LoVo (cell line): ENCODE results near the gene USP12.
A peak's percentile ranks its signal among the peaks of the same experiment; 100 is the strongest.

Source experiments
- DNase-seq: peaks from one replicate; pipeline ENCODE4 v3.0.0-alpha.2; 2016; ENCODE audit warnings: low spot score

Gene USP12

GRCh38 chr13:27183561-27184147, 12.0 kb upstream of the USP12 start:
- no peak for DNase-seq

DNA sequence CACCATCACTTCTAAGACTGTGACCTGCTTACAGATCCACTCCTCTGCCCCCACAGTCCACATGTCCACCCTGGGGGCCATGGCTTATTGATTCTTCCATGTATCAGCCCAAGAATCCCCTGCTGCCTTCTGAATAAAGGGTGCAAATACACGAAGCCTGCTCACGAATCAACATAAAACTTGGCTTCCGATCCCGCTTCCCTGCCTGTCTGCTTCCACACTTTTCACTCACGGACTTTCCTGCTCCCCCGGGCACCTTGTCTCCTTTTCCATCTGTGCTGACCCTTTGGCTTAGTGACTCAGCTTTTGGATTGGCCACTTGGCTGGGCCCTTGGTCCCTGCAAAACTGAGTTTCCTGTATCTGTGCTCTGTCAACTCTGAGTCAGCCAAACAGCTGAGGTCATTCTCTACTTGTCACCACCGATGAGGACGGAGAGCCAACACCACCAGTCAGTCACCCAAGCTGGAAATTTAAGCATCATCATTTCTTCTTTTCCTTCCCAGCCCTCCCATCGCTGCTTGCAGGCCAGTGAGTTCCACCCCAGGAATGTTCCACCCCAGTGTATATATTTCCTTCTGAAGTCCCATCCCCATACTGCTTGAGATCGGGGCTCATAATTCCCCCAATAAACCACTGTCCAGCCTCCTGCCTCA, 11.4 kb upstream of the USP12 start:
- peak; percentile 24 for DNase-seq

- no peak for DNase-seq
These were observed 10.4 kb upstream of the USP12 start for GRCh38 chr13:27182054-27182453.

GRCh38 chr13:27177852-27178251, 6.2 kb upstream of the USP12 start:
- no peak for DNase-seq

DNA sequence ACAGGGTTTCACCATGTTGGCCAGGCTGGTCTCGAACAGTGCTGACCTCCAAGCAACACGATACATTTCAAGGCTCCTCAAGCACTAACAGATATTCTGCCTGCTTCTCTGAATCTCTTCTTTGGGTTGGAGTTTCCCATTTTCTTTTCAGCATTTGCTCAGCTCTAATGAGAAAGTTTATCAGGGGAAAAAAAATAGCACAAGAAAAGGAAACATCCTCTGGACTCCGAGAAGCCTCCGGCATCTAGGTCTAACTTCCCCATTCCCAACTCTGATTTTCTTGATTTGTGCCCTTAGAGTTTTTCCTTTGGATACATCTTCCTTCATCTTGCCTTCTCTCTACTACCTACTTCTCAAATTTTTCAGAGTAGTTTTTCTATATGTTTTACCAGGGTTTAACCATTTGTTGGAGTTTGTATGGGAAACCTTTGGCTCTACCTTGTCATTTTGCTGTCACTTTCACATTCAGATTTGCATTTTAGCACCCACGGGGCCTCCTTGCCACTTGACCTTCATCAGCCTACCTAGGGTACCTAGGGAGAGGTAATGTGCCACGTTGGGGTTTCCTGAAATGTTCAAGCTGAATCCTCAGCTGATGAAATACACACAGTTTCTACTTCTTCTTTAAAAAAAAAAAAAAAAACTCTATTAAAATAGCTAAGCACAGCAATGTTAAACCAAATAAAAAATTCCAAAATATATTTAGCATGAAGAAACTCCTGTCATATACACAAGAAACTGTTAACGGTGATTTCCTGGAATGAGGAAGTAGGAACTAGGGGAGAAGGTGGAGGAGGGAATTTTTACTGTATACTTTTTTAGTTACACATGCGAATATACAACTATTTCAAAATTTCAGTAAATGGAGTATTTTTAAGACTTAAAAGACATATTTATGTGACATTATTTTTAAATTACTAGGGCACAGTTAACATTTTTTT, 5.1 kb upstream of the USP12 start:
- DNase-seq, result no peak

DNA sequence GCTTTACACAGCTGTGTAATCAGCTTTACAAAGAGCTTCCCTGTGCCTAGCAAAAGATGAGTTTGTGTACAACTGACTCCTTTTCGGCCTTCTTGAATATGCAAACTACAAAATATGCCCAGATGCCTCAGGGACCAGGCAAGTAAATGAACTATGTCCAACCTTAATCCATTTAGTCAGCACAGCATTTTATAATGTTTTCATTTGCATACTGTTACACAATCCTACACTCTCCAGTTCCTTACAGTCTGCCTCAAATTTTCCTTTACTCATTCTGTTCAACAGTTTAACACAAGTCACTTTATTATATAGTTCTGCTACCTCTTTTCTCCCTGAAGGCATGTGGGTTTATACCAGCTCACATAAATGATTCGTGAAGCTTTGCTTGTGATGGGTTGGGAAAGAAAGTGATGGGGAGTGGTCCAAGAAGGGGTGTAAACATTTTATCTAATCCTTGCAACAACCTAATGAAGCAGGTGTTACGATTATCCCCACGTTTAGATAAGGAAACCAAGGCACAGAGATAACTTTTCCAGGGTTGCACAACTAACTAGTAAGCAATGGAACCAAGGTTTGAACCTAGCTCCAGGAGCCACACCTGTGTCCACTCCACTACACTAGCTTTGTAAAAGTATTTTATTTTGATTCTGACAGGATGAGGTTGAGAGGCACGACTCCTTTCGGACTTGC, 3.3 kb upstream of the USP12 start:
- no peak for DNase-seq

GRCh38 chr13:27172495-27172842, 858 bp upstream of the USP12 start:
- peak; percentile 14 for DNase-seq

GRCh38 chr13:27171827-27172494, 350 bp upstream of the USP12 start:
- peak; percentile 91 for DNase-seq

GRCh38 chr13:27170516-27171243, 931 bp downstream of the USP12 start:
- peak; percentile 33 for DNase-seq

GRCh38 chr13:27170221-27170515, 1.4 kb downstream of the USP12 start:
- DNase-seq, result peak; percentile 54

DNA sequence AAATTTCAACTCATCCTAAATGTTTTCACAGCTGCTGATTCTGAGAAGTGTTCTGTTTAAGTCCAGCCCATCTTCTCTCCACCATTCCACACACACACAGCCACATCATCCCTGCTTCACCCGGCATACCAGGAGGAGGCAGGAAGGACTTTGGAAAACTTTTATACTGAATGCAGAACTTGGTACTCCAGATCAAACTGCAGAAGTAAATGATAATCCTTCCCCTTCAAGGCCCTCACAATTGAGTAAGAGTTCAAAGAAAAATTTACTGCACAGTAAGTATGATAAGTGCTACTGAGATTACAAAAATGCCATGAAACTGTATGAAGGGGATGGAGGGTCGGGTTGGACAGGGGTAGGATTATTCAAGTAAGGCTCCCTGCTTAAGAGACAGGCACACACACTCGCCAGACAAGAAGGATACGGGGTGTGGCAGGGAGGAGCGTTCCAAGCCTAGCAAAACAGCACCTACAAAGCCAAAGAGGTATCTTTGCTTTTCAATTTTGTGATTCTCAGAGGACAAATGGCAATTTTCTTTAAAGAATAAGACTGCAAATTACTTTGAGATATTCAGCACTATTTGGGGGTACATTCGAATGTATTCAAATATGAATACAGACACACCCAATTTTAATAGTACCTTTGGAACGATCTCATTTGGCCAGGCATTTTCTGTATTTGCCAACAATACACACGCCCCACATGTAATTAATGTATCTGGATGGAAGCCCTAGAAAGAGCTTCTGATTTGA, 2.5 kb downstream of the USP12 start:
- peak; percentile 30 for DNase-seq

DNA sequence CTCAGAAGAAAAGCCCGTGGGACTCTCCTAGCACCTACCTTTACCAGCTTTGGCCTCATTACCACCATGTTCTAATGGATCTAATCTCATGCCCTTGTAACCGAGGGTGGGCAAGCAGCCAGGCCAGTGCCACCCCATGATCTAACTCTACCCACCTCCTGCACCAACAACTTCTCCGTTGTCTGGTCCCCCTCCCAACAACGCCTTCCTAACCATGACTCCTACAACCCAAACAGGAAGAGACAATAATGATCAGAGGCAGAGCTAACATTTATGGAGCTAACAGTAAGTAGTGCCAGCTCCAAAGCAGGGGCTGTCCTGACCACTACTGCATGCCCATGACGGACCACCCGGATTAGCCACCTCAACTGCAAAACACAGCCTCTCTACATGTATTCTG, 3.5 kb downstream of the USP12 start:
- DNase-seq, result no peak

- no peak for DNase-seq
These were observed 5.3 kb downstream of the USP12 start for GRCh38 chr13:27166313-27166712.

GRCh38 chr13:27161980-27162379, 9.6 kb downstream of the USP12 start:
- no peak for DNase-seq

- no peak for DNase-seq
These were observed 10.2 kb downstream of the USP12 start for GRCh38 chr13:27161423-27161822.

- DNase-seq, result no peak
These were observed 10.8 kb downstream of the USP12 start for GRCh38 chr13:27160657-27161295.

GRCh38 chr13:27159806-27160563, 11.6 kb downstream of the USP12 start:
- DNase-seq, result no peak

DNA sequence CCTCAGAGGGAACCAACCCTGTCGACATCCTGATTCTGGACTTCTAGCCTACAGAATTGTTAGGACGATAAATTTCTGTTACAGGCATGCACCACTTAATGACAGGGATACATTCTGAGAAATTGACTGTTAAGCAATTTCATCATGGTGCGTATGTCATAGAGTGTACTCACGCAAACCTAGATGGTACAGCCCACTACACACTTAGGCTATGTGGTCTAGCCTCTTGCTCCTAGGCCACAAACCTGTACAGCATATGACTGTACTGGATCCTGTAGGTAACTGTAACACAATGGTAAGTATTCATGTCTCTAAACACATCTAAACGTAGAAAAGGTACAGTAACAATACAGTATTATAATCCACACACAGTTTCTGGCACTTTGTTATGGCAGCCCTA, 13.3 kb downstream of the USP12 start:
- DNase-seq, result no peak

DNA sequence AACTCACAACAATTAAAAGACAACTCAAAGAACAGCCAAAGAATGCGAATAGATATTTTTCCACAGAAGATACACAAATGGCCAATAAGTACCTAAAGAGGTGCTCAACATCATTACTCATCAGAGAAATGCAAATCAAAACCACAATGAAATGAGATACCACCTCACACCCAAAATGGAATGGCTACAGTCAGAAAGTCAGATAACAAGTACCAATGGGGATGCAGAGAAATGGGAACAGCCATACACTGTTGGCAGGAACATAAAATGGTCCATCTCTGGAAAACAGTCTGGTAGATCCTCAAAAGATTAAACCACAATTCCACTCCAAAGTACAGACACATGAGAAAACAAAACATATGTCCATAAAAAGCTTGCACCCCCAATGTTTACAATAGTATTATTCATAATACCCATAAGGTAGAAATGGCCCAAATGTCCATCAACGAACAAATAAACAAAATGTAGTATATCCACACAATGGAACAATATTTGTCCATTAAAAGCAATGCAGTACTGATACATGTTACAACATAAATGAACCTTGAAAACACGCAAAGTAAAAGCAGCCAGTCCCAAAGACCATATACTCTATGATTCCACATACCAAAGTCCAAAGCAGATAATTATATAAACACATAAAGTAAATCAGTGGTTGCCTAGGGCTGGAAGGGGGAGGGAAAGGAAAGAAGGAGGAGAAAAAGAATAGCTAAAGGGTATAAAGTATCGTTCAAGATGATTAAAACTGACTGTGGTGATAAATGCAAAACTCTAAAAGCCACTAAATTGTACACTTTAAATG, 19.6 kb downstream of the USP12 start:
- DNase-seq, result no peak
